Keratinocyte (primary cell): ENCODE measurements around the gene CGN. TPM values are rescaled to one million over a fixed set of nuclear protein-coding genes. Genes with fewer than 3 reads are reported as not detected.

Experiments
- DNase-seq: peaks from one replicate; pipeline ENCODE4 v3.0.0-alpha.2; 2011; ENCODE audit warnings: low read depth, missing footprints, low spot score
- FAIRE-seq: peaks from 2 replicates; lab custom pipeline; 2011; peaks lifted over from hg19 to GRCh38; lab: Jason Lieb, UNC
- H2AFZ ChIP-seq: 2 replicates; pipeline ENCODE4 v1.6.0; 2012; ENCODE audit warnings: low read length, control low read depth, inconsistent platforms; ENCODE audit not compliant: control insufficient read depth
- H3K27ac ChIP-seq: 2 replicates; pipeline ENCODE4 v1.5.1; 2011; ENCODE audit warnings: low read length; ENCODE audit not compliant: control insufficient read depth, insufficient read depth
- H3K27me3 ChIP-seq: 3 replicates; pipeline ENCODE4 v1.6.0; 2011; ENCODE audit warnings: low read length; ENCODE audit not compliant: control insufficient read depth, insufficient read depth; ENCODE audit errors: extremely low read depth
- H3K36me3 ChIP-seq, 2 experiments: 2 replicates in 1 of 2; 3 replicates in 1 of 2; pipeline ENCODE4 v1.5.1; 2011; ENCODE audit warnings: low read length in 2 of 2, mild to moderate bottlenecking in 1 of 2; ENCODE audit not compliant: control insufficient read depth in 2 of 2, insufficient read depth in 2 of 2; ENCODE audit errors: extremely low read depth in 1 of 2
- H3K4me1 ChIP-seq: 3 replicates; pipeline ENCODE4 v1.5.1; 2011; ENCODE audit warnings: low read length; ENCODE audit not compliant: control insufficient read depth, insufficient read depth; ENCODE audit errors: extremely low read depth
- H3K4me2 ChIP-seq: 3 replicates; pipeline ENCODE4 v1.6.0; 2011; ENCODE audit warnings: low read depth, low read length; ENCODE audit not compliant: control insufficient read depth, insufficient read depth; ENCODE audit errors: extremely low read depth
- H3K4me3 ChIP-seq, 3 experiments: fragments of 200-600 bp in 1 of 3; sonication (generic) in 1 of 3; 2 replicates in 2 of 3; 3 replicates in 1 of 3; pipeline ENCODE4 v1.5.1; 2011 to 2016; ENCODE audit warnings: low read length in 3 of 3, mild to moderate bottlenecking in 3 of 3, control low read depth in 2 of 3, inconsistent platforms in 1 of 3, low read depth in 1 of 3, mixed read lengths in 1 of 3, mixed run types in 1 of 3, moderate library complexity in 1 of 3; ENCODE audit not compliant: control insufficient read depth in 2 of 3, insufficient read depth in 2 of 3; ENCODE audit errors: extremely low read depth in 1 of 3
- H3K79me2 ChIP-seq: 2 replicates; pipeline ENCODE4 v1.6.0; 2012; ENCODE audit warnings: low read length; ENCODE audit not compliant: control insufficient read depth, insufficient read depth
- H3K9ac ChIP-seq: 3 replicates; pipeline ENCODE4 v1.6.0; 2011; ENCODE audit warnings: low read length; ENCODE audit not compliant: control insufficient read depth, insufficient read depth; ENCODE audit errors: extremely low read depth
- H3K9me1 ChIP-seq: 3 replicates; pipeline ENCODE4 v1.6.0; 2011; ENCODE audit warnings: low read length; ENCODE audit not compliant: control insufficient read depth, insufficient read depth; ENCODE audit errors: extremely low read depth
- H3K9me3 ChIP-seq: 2 replicates; pipeline ENCODE4 v1.5.1; 2012; ENCODE audit warnings: low read depth, low read length; ENCODE audit not compliant: control insufficient read depth
- H4K20me1 ChIP-seq: 3 replicates; pipeline ENCODE4 v1.6.0; 2011; ENCODE audit warnings: low read length; ENCODE audit not compliant: control insufficient read depth, insufficient read depth; ENCODE audit errors: extremely low read depth
- CTCF ChIP-seq, 3 experiments: IDR thresholded peaks in 1 of 3; conservative IDR thresholded peaks in 1 of 3; optimal IDR thresholded peaks in 1 of 3; 2 replicates in 2 of 3; 3 replicates in 1 of 3; pipeline versions ENCODE3 to v1.5.1; 2011; ENCODE audit warnings: low read length in 3 of 3, mild to moderate bottlenecking in 3 of 3, moderate library complexity in 2 of 3, control low read depth in 1 of 3, inconsistent platforms in 1 of 3; ENCODE audit not compliant: insufficient read depth in 2 of 3; ENCODE audit errors: extremely low read depth in 1 of 3
- EZH2 ChIP-seq: IDR thresholded peaks from one replicate; pipeline ENCODE4 v1.6.1; 2012; ENCODE audit warnings: inconsistent platforms, mild to moderate bottlenecking, low read length, moderate library complexity
- dilution Hi-C: fragments of 300-500 bp; cut with MboI; formaldehyde crosslinking; loops from one replicate; pipeline ENCODE4 v1.7.0; 2020; ENCODE audit warnings: low sequenced_read_pairs; ENCODE audit not compliant: extremely low pct_ligation_motif_present
- polyA plus RNA-seq, 5 experiments: library from polyadenylated mRNA; depleted of rRNA in 3 of 5; stranded (reverse) in 3 of 5; stranded (forward) in 1 of 5; unstranded in 1 of 5; fragments of >200 nt; gene quantifications; 1 replicate in 1 of 5; 2 replicates in 3 of 5; 3 replicates in 1 of 5; pipeline versions ENCODE4 v1.2.1 to v1.2.3, GENCODE V29; 2011 to 2012; ENCODE audit warnings: missing spikeins in 2 of 5, low read depth in 1 of 5, low replicate concordance in 1 of 5

CGN gene
- polyA plus RNA-seq, 1 donor (not counting 4 experiments of a cell fraction or from before 2014, with no cell fraction given), result 2.9 TPM

DNA sequence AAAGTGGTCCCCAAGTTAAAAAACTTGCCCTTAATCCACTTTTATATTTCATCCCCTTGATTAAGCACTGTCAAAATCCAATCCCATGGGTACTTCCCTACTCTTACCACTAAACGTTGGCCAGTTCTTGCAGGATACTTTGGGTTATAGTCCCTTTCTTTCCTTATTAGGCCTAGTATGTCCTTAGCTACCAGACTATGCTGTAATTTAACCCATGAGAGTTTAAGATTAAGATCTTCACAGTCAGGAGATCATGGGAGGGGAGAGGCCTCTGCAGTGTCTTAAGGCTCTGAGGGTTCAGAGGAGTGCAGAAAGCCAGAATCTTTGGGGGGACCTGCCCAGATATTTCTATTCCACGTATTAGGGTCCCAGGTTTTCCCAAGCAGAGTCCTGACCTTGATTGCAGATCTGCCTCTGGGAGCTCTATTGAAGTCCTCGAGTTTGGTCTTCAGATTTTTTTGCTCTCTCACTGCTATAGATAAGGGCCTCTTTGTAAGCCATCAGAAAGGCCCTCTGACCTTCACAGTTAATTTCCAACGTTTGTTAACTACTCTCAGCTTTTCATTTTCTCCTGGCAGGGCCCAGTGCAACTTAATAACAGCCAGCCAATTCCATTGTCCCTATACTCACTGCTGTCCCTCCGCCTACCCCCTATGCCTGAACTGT is 9.0 kb upstream of the CGN start:
- Histone ChIP-seq H3K9ac (no peak overlapping the region), H3K9me1 (no peaks in the 10 kb centered on the region), H2AFZ (no peak overlapping the region), H3K79me2 (no peaks in the 10 kb centered on the region), H3K36me3 (no peaks in the 10 kb centered on the region), H3K4me2 (no peak overlapping the region), H3K27ac (no peak overlapping the region), H4K20me1 (no peaks in the 10 kb centered on the region), H3K9me3 (no peaks in the 10 kb centered on the region), H3K27me3 (no peaks in the 10 kb centered on the region), H3K4me3 (no peak overlapping the region), H3K4me1 (peaks cover 14% of the 10 kb centered on the region)
- dilution Hi-C loops, result no loop called here
- DNase-seq, result no peak
- no peak for FAIRE-seq
- TF ChIP-seq CTCF (optimal IDR thresholded peaks at IDR 0.05 in 1 of 3, IDR thresholded peaks at IDR 0.05 in 1 of 3, conservative IDR thresholded peaks at IDR 0.05 in 1 of 3; ENCODE audit: extremely low read depth in 1 of 3, insufficient read depth in 2 of 3, low read length in 3 of 3), result no peak
- no peak for TF ChIP-seq EZH2

DNA sequence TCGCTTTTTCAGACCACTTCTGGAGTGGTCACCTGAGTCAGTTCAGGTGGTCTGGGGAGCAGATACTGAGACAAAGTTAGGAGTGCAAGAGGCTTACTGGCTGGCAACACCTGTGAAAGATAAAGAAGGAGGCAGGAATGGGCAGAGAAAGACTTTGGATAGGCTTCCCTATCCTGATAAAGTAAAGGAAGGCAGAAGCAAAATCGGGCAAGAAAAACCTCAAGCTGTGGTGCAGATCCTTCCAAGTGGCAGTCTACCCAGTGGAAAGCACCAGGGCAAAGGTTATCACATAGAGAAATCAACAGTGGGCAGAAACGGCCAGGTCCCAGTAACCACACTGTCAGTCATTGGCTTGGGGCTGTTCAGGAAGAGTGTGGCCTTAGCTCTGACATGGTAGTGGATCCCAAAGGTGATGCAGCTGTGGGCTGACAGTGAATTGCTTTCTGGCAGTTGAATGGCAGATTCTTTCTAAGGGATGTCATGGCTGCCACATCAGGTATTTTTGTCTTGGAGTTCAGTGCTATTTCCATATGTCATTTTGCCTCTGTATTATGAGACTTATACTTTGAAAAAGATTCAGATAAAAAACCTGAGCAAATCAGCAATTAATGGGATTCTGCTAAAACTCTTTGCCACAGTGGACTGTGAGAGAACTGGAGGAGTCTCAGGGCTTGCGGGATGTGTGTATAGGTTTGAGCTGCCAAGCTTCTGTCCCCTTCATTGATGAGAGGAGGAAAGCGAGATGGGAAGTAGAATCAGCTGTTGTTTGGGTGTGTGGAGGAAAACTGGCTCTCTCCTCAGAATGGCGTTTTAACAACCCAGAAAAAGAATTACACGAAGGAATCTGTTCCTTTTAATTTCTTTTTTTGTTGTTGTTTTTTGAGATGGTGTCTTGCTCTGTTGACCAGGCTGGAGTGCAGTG is 8.1 kb upstream of the CGN start:
- dilution Hi-C loops, result no loop called here

More for the DNA sequence above, 8.1 kb upstream of the CGN start:
- Histone ChIP-seq H3K4me1 (peaks cover 14% of the 10 kb centered on the region), H3K9ac (no peak overlapping the region), H3K27me3 (no peaks in the 10 kb centered on the region), H3K79me2 (no peaks in the 10 kb centered on the region), H3K36me3 (no peaks in the 10 kb centered on the region), H3K4me2 (no peak overlapping the region), H3K9me3 (no peaks in the 10 kb centered on the region), H3K27ac (no peak overlapping the region), H4K20me1 (no peaks in the 10 kb centered on the region), H3K9me1 (no peaks in the 10 kb centered on the region), H3K4me3 (no peak overlapping the region), H2AFZ (no peak overlapping the region)
- no peak for TF ChIP-seq EZH2
- no peak for TF ChIP-seq CTCF (optimal IDR thresholded peaks at IDR 0.05 in 1 of 3, IDR thresholded peaks at IDR 0.05 in 1 of 3, conservative IDR thresholded peaks at IDR 0.05 in 1 of 3; ENCODE audit: extremely low read depth in 1 of 3, insufficient read depth in 2 of 3, low read length in 3 of 3)
- DNase-seq (no peak), FAIRE-seq (no peak)
